ENCODE results near the gene PDCD1. TPM values are rescaled to one million over a fixed set of nuclear protein-coding genes. Genes with fewer than 3 reads are reported as not detected.
"Not testable (repeated sequence)": the region's sequence is repeated elsewhere in the genome, so short reads cannot be mapped to it uniquely, and the experiment has no call there.

The PDCD1 gene
- total and polyA plus RNA-seq, 2 experiments from 2014 or later = 0.44 TPM; not detected in 1

DNA sequence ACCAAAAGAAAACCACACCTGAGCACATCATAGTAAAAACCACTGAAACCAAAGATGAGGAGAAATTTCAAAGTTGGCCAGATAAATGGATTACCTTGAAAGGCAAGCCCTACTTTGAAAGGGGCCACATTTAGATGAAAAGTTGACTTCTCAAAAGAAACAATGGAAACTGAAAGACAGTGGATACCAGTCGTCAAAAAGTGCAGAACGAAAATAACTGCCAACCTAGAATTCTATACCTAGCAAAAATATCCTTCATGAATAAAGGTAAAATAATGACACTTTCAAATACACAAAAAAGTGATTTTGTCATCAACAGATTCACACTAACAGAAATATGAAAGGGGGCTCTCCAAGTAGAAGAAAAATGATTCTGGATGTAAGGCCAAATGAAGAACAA, 31.3 kb downstream of the PDCD1 start:
- no peaks in the 10 kb centered on the region for H3K27me3 ChIP-seq
- no peaks in the 10 kb centered on the region for H3K79me2 ChIP-seq
- no peaks in the 10 kb centered on the region for H3K36me3 ChIP-seq (replicated peaks; ENCODE audit: insufficient read depth, low read depth)
- H2AFZ ChIP-seq = no peak overlapping the region
- no peaks in the 10 kb centered on the region for H3K9me3 ChIP-seq (ENCODE audit: low read depth)
- DNase-seq (ENCODE audit: low spot score) = no peak
- H3K4me3 ChIP-seq = no peak overlapping the region
- H4K20me1 ChIP-seq (ENCODE audit: insufficient read depth, poor library complexity, severe bottlenecking) = no peaks in the 10 kb centered on the region
- no peaks in the 10 kb centered on the region for H3K9me2 ChIP-seq (replicated peaks; ENCODE audit: insufficient read depth)
- no peaks in the 10 kb centered on the region for H3K4me1 ChIP-seq (ENCODE audit: insufficient read depth)
- 81% methylated on average over 2 of the region's 2 CpGs for WGBS (ENCODE audit: low lambda C conversion rate, missing lambda C conversion rate)
- no peak for TF ChIP-seq EZH2phosphoT487 (IDR thresholded peaks at IDR 0.05; ENCODE audit: low read depth, severe bottlenecking, unreplicated experiment)
- TF ChIP-seq, protein P1, sequence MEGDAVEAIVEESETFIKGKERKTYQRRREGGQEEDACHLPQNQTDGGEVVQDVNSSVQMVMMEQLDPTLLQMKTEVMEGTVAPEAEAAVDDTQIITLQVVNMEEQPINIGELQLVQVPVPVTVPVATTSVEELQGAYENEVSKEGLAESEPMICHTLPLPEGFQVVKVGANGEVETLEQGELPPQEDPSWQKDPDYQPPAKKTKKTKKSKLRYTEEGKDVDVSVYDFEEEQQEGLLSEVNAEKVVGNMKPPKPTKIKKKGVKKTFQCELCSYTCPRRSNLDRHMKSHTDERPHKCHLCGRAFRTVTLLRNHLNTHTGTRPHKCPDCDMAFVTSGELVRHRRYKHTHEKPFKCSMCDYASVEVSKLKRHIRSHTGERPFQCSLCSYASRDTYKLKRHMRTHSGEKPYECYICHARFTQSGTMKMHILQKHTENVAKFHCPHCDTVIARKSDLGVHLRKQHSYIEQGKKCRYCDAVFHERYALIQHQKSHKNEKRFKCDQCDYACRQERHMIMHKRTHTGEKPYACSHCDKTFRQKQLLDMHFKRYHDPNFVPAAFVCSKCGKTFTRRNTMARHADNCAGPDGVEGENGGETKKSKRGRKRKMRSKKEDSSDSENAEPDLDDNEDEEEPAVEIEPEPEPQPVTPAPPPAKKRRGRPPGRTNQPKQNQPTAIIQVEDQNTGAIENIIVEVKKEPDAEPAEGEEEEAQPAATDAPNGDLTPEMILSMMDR (IDR thresholded peaks at IDR 0.05; ENCODE audit: poor library complexity) = no peak
- TF ChIP-seq EZH2 (IDR thresholded peaks at IDR 0.05; ENCODE audit: borderline replicate concordance) = no peak
- H3K4me2 ChIP-seq = no peak overlapping the region
- H3K27ac ChIP-seq = no peak overlapping the region

DNA sequence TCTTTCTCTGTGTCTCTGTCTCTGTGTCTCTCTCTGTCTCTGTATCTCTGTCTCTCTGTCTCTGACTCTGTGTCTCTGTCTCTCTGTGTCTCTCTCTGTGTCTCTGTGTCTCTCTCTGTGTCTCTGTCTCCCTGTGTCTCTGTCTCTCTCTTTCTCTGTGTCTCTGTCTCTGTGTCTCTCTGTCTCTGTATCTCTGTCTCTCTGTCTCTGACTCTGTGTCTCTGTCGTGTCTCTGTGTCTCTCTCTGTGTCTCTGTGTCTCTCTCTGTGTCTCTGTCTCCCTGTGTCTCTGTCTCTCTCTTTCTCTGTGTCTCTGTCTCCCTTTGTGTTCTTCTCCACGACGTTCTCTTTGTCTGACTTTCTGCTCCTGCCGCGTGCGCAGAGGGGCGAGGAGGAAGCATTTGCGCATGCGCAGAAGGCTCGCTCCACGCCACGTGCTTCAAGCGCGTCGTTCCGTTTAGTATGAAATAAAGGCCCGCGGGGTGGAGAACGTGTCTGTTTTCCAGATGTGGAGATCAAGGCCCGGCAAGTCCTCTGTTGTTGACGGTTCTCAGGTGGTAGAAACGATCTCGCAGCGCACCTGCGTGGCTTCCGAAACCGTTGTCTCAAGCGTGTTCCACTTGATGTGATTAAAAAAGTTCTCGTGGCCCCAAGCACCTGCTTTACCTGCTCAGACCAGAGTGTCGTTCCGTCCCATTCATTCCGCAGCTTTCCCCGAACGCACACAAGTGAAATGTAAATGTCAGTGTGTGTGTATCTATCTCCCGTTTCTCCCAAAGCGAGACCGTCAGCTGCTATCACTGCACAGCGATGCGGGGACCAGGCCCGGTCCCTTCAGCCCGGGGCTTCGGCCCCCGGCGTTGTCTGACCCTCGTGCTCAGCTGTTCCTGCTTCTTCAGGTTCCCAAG, 34.9 kb downstream of the PDCD1 start:
- not testable (repeated sequence) for H3K4me3 ChIP-seq; H3K27ac ChIP-seq; H3K27me3 ChIP-seq; H3K4me2 ChIP-seq; H3K9me3 ChIP-seq (ENCODE audit: low read depth); H2AFZ ChIP-seq; H4K20me1 ChIP-seq (ENCODE audit: insufficient read depth, poor library complexity, severe bottlenecking); H3K79me2 ChIP-seq; H3K9me2 ChIP-seq (replicated peaks; ENCODE audit: insufficient read depth); H3K4me1 ChIP-seq (ENCODE audit: insufficient read depth); H3K36me3 ChIP-seq (replicated peaks; ENCODE audit: insufficient read depth, low read depth); DNase-seq (ENCODE audit: low spot score)
- WGBS (ENCODE audit: low lambda C conversion rate, missing lambda C conversion rate) = 92% methylated on average over 45 of the region's 45 CpGs

DNA sequence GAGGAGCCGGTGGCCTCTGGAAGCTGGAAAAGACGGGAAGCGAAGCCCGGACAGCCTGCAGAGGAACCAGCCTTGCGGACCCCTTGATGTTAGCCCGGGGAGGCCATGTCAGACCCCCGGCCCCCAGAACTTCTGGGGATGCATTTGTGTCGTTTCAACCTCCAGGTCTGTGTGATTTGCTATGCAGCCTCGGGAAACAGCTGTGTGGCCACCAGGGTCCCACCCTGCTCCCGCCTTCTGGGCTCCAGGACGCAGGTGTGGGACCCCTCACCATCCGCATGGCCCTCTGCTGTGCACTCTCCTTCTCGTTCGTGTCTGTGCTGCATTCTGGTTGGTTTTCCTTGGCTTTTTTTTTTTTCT, 36.5 kb downstream of the PDCD1 start:
- Histone ChIP-seq H3K4me1 (ENCODE audit: insufficient read depth) (no peaks in the 10 kb centered on the region), H2AFZ (no peak overlapping the region), H3K27ac (no peak overlapping the region), H3K79me2 (no peaks in the 10 kb centered on the region), H3K9me3 (ENCODE audit: low read depth) (no peaks in the 10 kb centered on the region), H3K9me2 (replicated peaks; ENCODE audit: insufficient read depth) (no peaks in the 10 kb centered on the region), H3K36me3 (replicated peaks; ENCODE audit: insufficient read depth, low read depth) (no peaks in the 10 kb centered on the region), H3K4me3 (no peak overlapping the region), H3K27me3 (no peaks in the 10 kb centered on the region), H3K4me2 (no peak overlapping the region), H4K20me1 (ENCODE audit: insufficient read depth, poor library complexity, severe bottlenecking) (no peaks in the 10 kb centered on the region)
- DNase-seq (ENCODE audit: low spot score) = no peak
- 88% methylated on average over 14 of the region's 14 CpGs for WGBS (ENCODE audit: low lambda C conversion rate, missing lambda C conversion rate)
- TF ChIP-seq, protein P1 (IDR thresholded peaks at IDR 0.05; ENCODE audit: poor library complexity) = no peak
- TF ChIP-seq EZH2 (IDR thresholded peaks at IDR 0.05; ENCODE audit: borderline replicate concordance) (no peak), EZH2phosphoT487 (IDR thresholded peaks at IDR 0.05; ENCODE audit: low read depth, severe bottlenecking, unreplicated experiment) (no peak)

DNA sequence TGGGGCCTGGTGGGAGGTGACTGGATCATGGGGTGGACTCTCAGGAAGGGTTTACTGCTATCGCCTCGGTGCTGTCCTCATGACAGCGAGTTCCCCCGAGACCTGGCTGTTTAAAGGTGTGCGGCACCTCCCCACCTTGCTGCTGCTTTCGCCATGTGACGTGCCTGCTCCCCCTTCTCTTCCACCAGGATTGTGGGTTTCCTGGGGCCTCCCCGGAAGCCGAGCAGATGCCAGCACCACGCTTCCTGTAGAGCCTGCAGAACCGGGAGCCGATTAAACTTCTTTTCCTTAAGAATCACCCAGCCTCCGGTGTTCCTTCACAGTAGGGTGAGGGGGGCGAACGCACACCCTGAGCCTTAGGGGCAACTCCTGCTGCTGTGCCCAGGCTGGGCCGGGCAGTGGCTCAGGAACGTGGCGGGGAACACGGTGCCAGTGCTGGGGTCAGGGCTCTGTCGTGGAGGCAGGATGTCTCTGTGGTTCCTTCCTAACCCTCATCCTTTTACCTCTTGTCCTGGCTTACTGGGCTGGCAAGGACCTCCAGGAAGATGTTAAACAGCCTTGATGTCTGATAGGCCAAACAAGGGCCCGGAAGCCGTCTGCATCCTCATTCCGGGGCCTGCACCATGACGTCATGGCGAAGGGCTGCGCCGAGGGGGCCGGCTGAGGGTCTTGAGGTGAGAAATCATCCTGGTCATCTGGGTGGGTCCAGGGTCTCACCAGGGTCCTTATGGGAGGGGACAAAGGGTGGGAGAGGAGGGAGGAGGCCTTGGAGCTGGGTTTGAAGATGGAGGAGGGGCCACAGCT, 37.0 kb downstream of the PDCD1 start:
- Histone ChIP-seq H3K9me2 (replicated peaks; ENCODE audit: insufficient read depth) (no peaks in the 10 kb centered on the region), H3K36me3 (replicated peaks; ENCODE audit: insufficient read depth, low read depth) (no peaks in the 10 kb centered on the region), H3K79me2 (no peaks in the 10 kb centered on the region), H3K4me1 (ENCODE audit: insufficient read depth) (no peaks in the 10 kb centered on the region), H3K4me3 (no peak overlapping the region), H4K20me1 (ENCODE audit: insufficient read depth, poor library complexity, severe bottlenecking) (no peaks in the 10 kb centered on the region), H3K27ac (no peak overlapping the region), H3K4me2 (no peak overlapping the region), H3K27me3 (no peaks in the 10 kb centered on the region), H3K9me3 (ENCODE audit: low read depth) (no peaks in the 10 kb centered on the region), H2AFZ (no peak overlapping the region)
- no peak for TF ChIP-seq EZH2phosphoT487 (IDR thresholded peaks at IDR 0.05; ENCODE audit: low read depth, severe bottlenecking, unreplicated experiment)
- TF ChIP-seq, protein P1 (IDR thresholded peaks at IDR 0.05; ENCODE audit: poor library complexity) = no peak
- TF ChIP-seq EZH2 (IDR thresholded peaks at IDR 0.05; ENCODE audit: borderline replicate concordance) = no peak
- no peak for DNase-seq (ENCODE audit: low spot score)
- WGBS (ENCODE audit: low lambda C conversion rate, missing lambda C conversion rate) = 91% methylated on average over 28 of the region's 28 CpGs
